H1 (cell line): Measurements from ENCODE around the gene BCAS2. TPM values are rescaled to one million over a fixed set of nuclear protein-coding genes. Genes with fewer than 3 reads are reported as not detected.

Experiments used
- NRF1 ChIP-seq: IDR thresholded peaks from 2 replicates; pipeline ENCODE4 v1.6.1; 2011; ENCODE audit warnings: mild to moderate bottlenecking, low read depth, low read length, improper control_type of control experiment
- SIX5 ChIP-seq: IDR thresholded peaks from 2 replicates; pipeline ENCODE4 v1.6.1; 2011; ENCODE audit warnings: mild to moderate bottlenecking, low read depth, low read length
- polyA plus RNA-seq, 7 experiments: library from polyadenylated mRNA; depleted of rRNA in 3 of 7; stranded (reverse) in 5 of 7; unstranded in 2 of 7; fragments of >200 nt in 5 of 7; fragments of 200-250 nt in 2 of 7; gene quantifications; 1 replicate in 5 of 7; 2 replicates in 1 of 7; 4 replicates in 1 of 7; pipeline versions ENCODE4 v1.2.1 to v1.2.3, GENCODE V29; 2011 to 2013; ENCODE audit warnings: missing spikeins in 2 of 7, mixed read lengths in 2 of 7
- total RNA-seq: library from RNA; stranded (reverse); fragmentation: NEBNext Ultra II Directional; extraction: Animal tissue kit (Norgen Biotek cat#: 25700); gene quantifications from 2 replicates; pipeline ENCODE4 v1.2.1, GENCODE V29; 2021

BCAS2 gene
- total and polyA plus RNA-seq, 2 of the 8 experiments (the other 6 are each of a cell fraction or from before 2014, with no cell fraction given): 18.0 to 52.2 TPM

GRCh38 chr1:114610546-114611245 lies 29.3 kb upstream of the BCAS2 start (continued):
- TF ChIP-seq NRF1: no peak
- TF ChIP-seq SIX5: no peak
